IMR-90 (cell line): ENCODE data around the gene DOK3. TPM values are rescaled to one million over a fixed set of nuclear protein-coding genes. Genes with fewer than 3 reads are reported as not detected.

ENCODE experiments used
- ATAC-seq: fragments of 200-7000 bp; cut with Tn5 transposase; 2 replicates; pipeline ENCODE4 v1.9.1; 2020; ENCODE audit warnings: low read depth, mild to moderate bottlenecking, moderate library complexity
- BruUV-seq: library from RNA; stranded (reverse); fragments of 400-500 nt; replicated peaks from 2 replicates; lab custom pipeline; 2021; lab: Mats Ljungman, UMichigan
- CTCF ChIA-PET: fragments of 300-600 bp; formaldehyde crosslinking; extraction: SDS; loops from one replicate; lab custom pipeline; 2021; ENCODE audit warnings: antibody characterized with exemption; lab: Yijun Ruan, JAX
- POLR2A ChIA-PET: fragments of 300-600 bp; sonication (Branson Sonifier 250); formaldehyde crosslinking; loops from one replicate; lab custom pipeline; 2022; ENCODE audit warnings: antibody characterized with exemption; ENCODE audit not compliant: unreplicated experiment; lab: Charles Lee
- DNase-seq: peaks from one replicate; pipeline ENCODE4 v3.0.0; 2013
- H2AFZ ChIP-seq: replicated peaks from 2 replicates; pipeline ENCODE3; 2013; ENCODE audit warnings: low read length, mild to moderate bottlenecking; ENCODE audit not compliant: poor library complexity
- H2AK5ac ChIP-seq: 2 replicates; pipeline ENCODE4 v1.6.1; 2013; ENCODE audit warnings: low read depth, low read length, inconsistent platforms
- H2AK9ac ChIP-seq: replicated peaks from 2 replicates; pipeline ENCODE3; 2013; ENCODE audit warnings: mild to moderate bottlenecking, low read depth, low read length, moderate library complexity; ENCODE audit not compliant: poor library complexity
- H2BK120ac ChIP-seq: 2 replicates; pipeline ENCODE4 v1.6.1; 2013; ENCODE audit warnings: low read depth, low read length, inconsistent platforms
- H2BK15ac ChIP-seq: 3 replicates; pipeline ENCODE4 v1.6.1; 2013; ENCODE audit warnings: low read depth, low read length, inconsistent platforms
- H2BK20ac ChIP-seq: 2 replicates; pipeline ENCODE4 v1.6.1; 2013; ENCODE audit warnings: low read depth, mild to moderate bottlenecking, inconsistent platforms, low read length, moderate library complexity
- H2BK5ac ChIP-seq: 2 replicates; pipeline ENCODE4 v1.6.1; 2013; ENCODE audit warnings: mild to moderate bottlenecking, low read depth, low read length, inconsistent platforms; ENCODE audit not compliant: poor library complexity, severe bottlenecking
- H3K14ac ChIP-seq: replicated peaks from 2 replicates; pipeline ENCODE4 v1.6.1; 2013; ENCODE audit warnings: low read depth, low read length, inconsistent platforms
- H3K18ac ChIP-seq: 2 replicates; pipeline ENCODE4 v1.6.1; 2013; ENCODE audit warnings: low read depth, low read length, control low read depth
- H3K23ac ChIP-seq: 2 replicates; pipeline ENCODE4 v1.6.1; 2013; ENCODE audit warnings: low read depth, low read length, inconsistent platforms
- H3K27ac ChIP-seq: 2 replicates; pipeline ENCODE4 v1.5.1; 2013; ENCODE audit warnings: mild to moderate bottlenecking, control low read depth, low read length; ENCODE audit not compliant: insufficient read depth
- H3K27me3 ChIP-seq: 2 replicates; pipeline ENCODE4 v1.6.1; 2013; ENCODE audit warnings: low read length; ENCODE audit not compliant: control insufficient read depth, insufficient read depth
- H3K36me3 ChIP-seq: 2 replicates; pipeline ENCODE4 v1.6.1; 2013; ENCODE audit warnings: low read length, mixed read lengths; ENCODE audit not compliant: control insufficient read depth, insufficient read depth
- H3K4ac ChIP-seq: 2 replicates; pipeline ENCODE4 v1.6.1; 2013; ENCODE audit warnings: low read depth, low read length, inconsistent platforms
- H3K4me1 ChIP-seq: 2 replicates; pipeline ENCODE4 v1.6.1; 2013; ENCODE audit warnings: low read length, mixed read lengths; ENCODE audit not compliant: control insufficient read depth, insufficient read depth
- H3K4me2 ChIP-seq: 2 replicates; pipeline ENCODE4 v1.6.1; 2013; ENCODE audit warnings: low read depth, mild to moderate bottlenecking, control low read depth, low read length, moderate library complexity
- H3K4me3 ChIP-seq: 2 replicates; pipeline ENCODE4 v1.5.1; 2013; ENCODE audit warnings: low read depth, mild to moderate bottlenecking, control low read depth, low read length, moderate library complexity; ENCODE audit not compliant: insufficient read depth
- H3K56ac ChIP-seq: 2 replicates; pipeline ENCODE4 v1.6.1; 2013; ENCODE audit warnings: low read length, inconsistent platforms; ENCODE audit not compliant: insufficient read depth; ENCODE audit errors: extremely low read depth
- H3K79me1 ChIP-seq, 2 experiments: 2 replicates each; pipeline ENCODE4 v1.6.1; 2013; ENCODE audit warnings: low read length in 2 of 2, inconsistent platforms in 1 of 2, low read depth in 1 of 2
- H3K9ac ChIP-seq: 2 replicates; pipeline ENCODE4 v1.6.1; 2013; ENCODE audit warnings: low read depth, low read length, control low read depth
- H3K9me1 ChIP-seq: 2 replicates; pipeline ENCODE4 v1.6.1; 2013; ENCODE audit warnings: low read length, inconsistent platforms; ENCODE audit not compliant: insufficient read depth
- H3K9me3 ChIP-seq: 2 replicates; pipeline ENCODE4 v1.6.1; 2013; ENCODE audit warnings: low read length; ENCODE audit not compliant: control insufficient read depth, insufficient read depth
- H4K20me1 ChIP-seq: 2 replicates; pipeline ENCODE4 v1.6.1; 2013; ENCODE audit warnings: low read length, inconsistent platforms; ENCODE audit not compliant: insufficient read depth
- H4K5ac ChIP-seq: 2 replicates; pipeline ENCODE4 v1.6.1; 2013; ENCODE audit warnings: mild to moderate bottlenecking, low read depth, low read length, control low read depth
- H4K8ac ChIP-seq, 2 experiments: 2 replicates each; pipeline ENCODE4 v1.6.1; 2013; ENCODE audit warnings: low read depth in 2 of 2, low read length in 2 of 2, control low read depth in 1 of 2, inconsistent platforms in 1 of 2
- H4K91ac ChIP-seq: 2 replicates; pipeline ENCODE4 v1.6.1; 2013; ENCODE audit warnings: low read depth, low read length, inconsistent platforms; ENCODE audit not compliant: insufficient read depth
- BHLHE40 ChIP-seq: fragments of 150-350 bp; IDR thresholded peaks from 2 replicates; pipeline ENCODE4 v1.6.1; 2016; ENCODE audit warnings: mild to moderate bottlenecking, low read depth, low read length
- FOS ChIP-seq: fragments of 150-350 bp; IDR thresholded peaks from 2 replicates; pipeline ENCODE4 v1.6.1; 2016; ENCODE audit warnings: low read depth, low read length
- MAFK ChIP-seq: IDR thresholded peaks from 2 replicates; pipeline ENCODE4 v1.6.1; 2012; ENCODE audit warnings: low read depth, low read length, improper control_type of control experiment
- MAZ ChIP-seq: IDR thresholded peaks from 2 replicates; pipeline ENCODE4 v1.6.1; 2012; ENCODE audit warnings: low read depth, mild to moderate bottlenecking, low read length, improper control_type of control experiment, moderate library complexity, borderline replicate concordance
- MXI1 ChIP-seq: IDR thresholded peaks from 2 replicates; pipeline ENCODE4 v1.6.1; 2012; ENCODE audit warnings: low read depth, mild to moderate bottlenecking, low read length, moderate library complexity, borderline replicate concordance
- RAD21 ChIP-seq: IDR thresholded peaks from 2 replicates; pipeline ENCODE4 v1.6.1; 2012; ENCODE audit warnings: low read length, improper control_type of control experiment
- RCOR1 ChIP-seq: IDR thresholded peaks from 2 replicates; pipeline ENCODE4 v1.6.1; 2012; ENCODE audit warnings: mild to moderate bottlenecking, low read length, improper control_type of control experiment; ENCODE audit not compliant: insufficient replicate concordance
- SMC3 ChIP-seq: fragments of 150-350 bp; IDR thresholded peaks from 2 replicates; pipeline ENCODE4 v1.6.1; 2016; ENCODE audit warnings: low read depth, mild to moderate bottlenecking, antibody characterized with exemption, low read length, moderate library complexity
- WGBS, 2 experiments: methylation state at CpG; one replicate each; pipeline versions ENCODE4 v1.1.5 to v1.1.7; 2013; ENCODE audit warnings: missing lambda C conversion rate in 2 of 2; ENCODE audit not compliant: insufficient read length in 1 of 2; ENCODE audit errors: extremely low coverage in 2 of 2; 5-methylcytosine and 5-hydroxymethylcytosine counted together
- dilution Hi-C: fragments of 300-500 bp; cut with HindIII; formaldehyde crosslinking; loops from one replicate; pipeline ENCODE4 v1.14.3; 2018; ENCODE audit warnings: low sequenced_read_pairs; ENCODE audit not compliant: unreplicated experiment
- in situ Hi-C: fragments of 300-500 bp; cut with MboI; formaldehyde crosslinking; loops from 3 replicates; pipeline ENCODE4 v1.14.3; 2019; ENCODE audit warnings: low sequenced_read_pairs, inconsistent platforms, mixed read lengths
- intact Hi-C: fragments of 100-400 bp; cut with micrococcal nuclease; formaldehyde crosslinking; loops from 2 replicates; pipeline ENCODE4 v1.10.0; 2022
- polyA plus RNA-seq, 3 experiments: library from polyadenylated mRNA; depleted of rRNA; stranded (reverse); fragments of >200 nt; gene quantifications; 2 replicates each; pipeline ENCODE4 v1.2.3, GENCODE V29; 2012; ENCODE audit warnings: low replicate concordance in 1 of 3
- total RNA-seq: library from RNA; depleted of rRNA; stranded (reverse); fragments of >200 nt; gene quantifications from 2 replicates; pipeline ENCODE4 v1.2.3, GENCODE V29; 2012
- TF ChIP-seq, protein P1 (sequence below): fragments of 150-350 bp; IDR thresholded peaks from 2 replicates; pipeline ENCODE4 v1.6.1; 2016; ENCODE audit warnings: low read depth, mild to moderate bottlenecking, low read length, moderate library complexity, borderline replicate concordance
- TF ChIP-seq, protein P2 (sequence below): conservative IDR thresholded peaks from 2 replicates; pipeline ENCODE4 v1.5.1; 2012; ENCODE audit warnings: mild to moderate bottlenecking, low read depth, low read length, improper control_type of control experiment

DOK3 gene
- total and polyA plus RNA-seq, 2 of the 4 experiments (the other 2 are of a cell fraction), result 0.54 to 3.9 TPM

DNA sequence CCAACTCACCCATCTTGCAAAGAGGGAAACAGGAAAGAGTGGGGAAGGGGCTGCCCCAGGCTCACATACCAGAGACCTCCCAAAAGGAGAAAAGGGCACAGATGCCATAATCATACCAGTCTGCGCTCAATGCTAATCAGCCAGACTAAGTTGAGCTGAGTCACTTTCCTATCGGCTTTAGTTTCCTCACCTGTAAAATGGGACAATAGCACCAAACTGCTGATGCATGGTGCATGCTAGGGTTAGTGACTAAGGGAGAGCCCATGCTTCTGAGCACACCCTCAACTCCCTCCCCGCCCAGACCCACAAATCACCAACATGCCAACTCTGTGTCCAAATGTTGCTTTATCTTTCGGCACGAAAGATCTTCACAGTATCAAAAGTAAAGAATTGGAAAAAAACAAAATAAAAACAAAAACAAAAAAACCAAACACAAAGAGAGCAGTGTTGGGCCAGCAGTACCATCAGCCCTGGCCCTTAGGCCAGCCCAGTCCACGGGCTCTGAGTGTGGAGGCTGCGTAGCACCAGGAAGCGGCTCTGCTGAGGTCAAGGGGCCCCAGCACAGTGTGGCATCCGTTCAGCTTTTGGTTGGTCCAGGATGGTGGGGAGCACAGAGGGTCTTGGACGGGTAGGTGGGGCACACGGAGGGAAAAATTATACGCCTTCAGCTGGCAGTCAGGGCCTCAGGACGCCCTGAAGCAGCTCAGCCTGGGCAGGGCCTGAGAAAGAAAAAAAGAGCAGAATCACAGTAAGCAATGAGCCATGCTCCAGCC, 10.0 kb upstream of the DOK3 start (continued):
- no peak for TF ChIP-seq RCOR1

DNA sequence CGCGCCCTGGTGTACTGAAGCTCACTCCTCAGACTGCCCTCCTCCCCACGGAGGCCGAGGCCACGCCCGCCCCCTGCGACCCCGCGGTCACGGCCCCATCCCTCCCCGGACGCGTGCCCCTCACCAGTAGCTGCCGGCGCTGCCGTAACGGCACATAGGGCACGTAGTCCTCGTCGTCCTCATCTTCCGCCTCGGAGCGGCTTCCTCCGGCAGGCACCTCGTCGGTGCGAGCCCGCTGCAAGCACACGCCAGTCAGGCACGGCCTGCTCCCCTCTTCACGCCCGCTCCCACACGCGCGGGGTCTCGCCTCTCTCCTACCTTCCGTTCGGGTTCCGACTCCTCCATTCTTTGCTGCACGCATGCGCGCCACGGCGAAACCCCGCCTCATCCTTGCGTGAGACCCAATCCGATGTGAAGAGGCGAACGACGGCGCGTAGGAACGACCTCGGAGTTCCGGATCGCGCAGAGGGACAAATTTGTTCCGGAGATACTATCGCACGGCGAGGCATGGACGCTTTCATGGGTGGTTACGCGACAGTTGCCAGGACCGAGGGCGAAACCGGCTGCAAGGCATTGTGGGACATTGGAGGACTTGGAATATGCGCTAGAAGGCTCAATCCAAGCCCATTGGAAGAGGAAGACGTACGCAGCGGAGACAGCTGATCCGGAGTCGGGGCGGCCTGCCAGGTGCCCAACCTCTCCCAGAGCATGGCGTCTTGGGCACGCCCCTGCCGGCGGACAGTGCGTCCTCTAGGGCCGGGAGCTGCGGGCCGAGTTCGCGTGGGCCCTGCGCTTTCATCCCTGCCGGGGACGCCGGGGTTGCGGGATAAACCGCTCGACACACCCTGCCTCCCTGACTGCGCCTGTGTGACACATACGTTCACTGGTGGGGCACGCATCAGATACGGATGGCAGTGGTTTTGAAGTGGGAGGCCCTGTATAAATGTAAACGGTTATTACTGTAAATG, 7.3 kb upstream of the DOK3 start, which contains the start of gene DDX41:
DDX41 (minus strand) TSS at position 361 of the 968 bp plus-strand sequence; CDS start at position 345, 16 bp downstream.
- peak; percentile 89 for ATAC-seq
- Histone ChIP-seq H3K9ac (peak within 1 kb of the TSS; percentile 88), H2AK5ac (peak within 1 kb of the TSS; percentile 91), H2BK120ac (peak within 1 kb of the TSS; percentile 72), H2BK20ac (no peak within 1 kb of the TSS), H4K8ac (peak within 1 kb of the TSS; percentile 48 to 97), H4K91ac (peak within 1 kb of the TSS; percentile 96), H2AK9ac (peak within 1 kb of the TSS; percentile 98), H3K9me3 (no peaks in the 10 kb centered on the region), H4K5ac (peak within 1 kb of the TSS; percentile 79), H3K14ac (peak within 1 kb of the TSS; percentile 92), H2BK5ac (peak within 1 kb of the TSS; percentile 91), H3K4ac (peak within 1 kb of the TSS; percentile 95), H2BK15ac (no peak within 1 kb of the TSS), H3K79me1 (peaks cover 27 to 55% of the 10 kb centered on the region in 2 experiments), H3K27me3 (no peaks in the 10 kb centered on the region), H3K9me1 (0 out of 2 replicates have a peak, but pooled peaks cover 4% of the 10 kb centered on the region), H3K4me2 (peak within 1 kb of the TSS; percentile 96), H3K56ac (peak within 1 kb of the TSS; percentile 64), H3K27ac (peak within 1 kb of the TSS; percentile 84), H3K4me3 (peak within 1 kb of the TSS; percentile 70), H4K20me1 (no peaks in the 10 kb centered on the region), H3K23ac (peak within 1 kb of the TSS; percentile 94), H2AFZ (peak within 1 kb of the TSS; percentile 99), H3K36me3 (peaks cover 65% of the 10 kb centered on the region), H3K18ac (peak within 1 kb of the TSS; percentile 33; the same call in 1 of the 2 replicates), H3K4me1 (peaks cover 7% of the 10 kb centered on the region)
- POLR2A ChIA-PET, result interaction anchor here (1.3 kb wide), 1 partner anchor 20 kb away, joined by 4 read pairs; the partner anchor contains the start of gene PDLIM7
- in situ Hi-C loops (no loop called here), intact Hi-C loops (loop anchor here (1.0 to 2.0 kb wide), 2 partner anchors 29 to 76 kb away; partner anchors contain the start of gene TMED9), dilution Hi-C loops (no loop called here)
- CTCF ChIA-PET, result no interaction called here
- DNase-seq, result peak; percentile 99
- BruUV-seq, result no TSS peak
- WGBS, 2 experiments, result 0% methylated on average over 80 of the region's 96 CpGs; no CpG with 5 or more reads in 1 of the 2 experiments
- TF ChIP-seq FOS (no peak), SMC3 (no peak), RAD21 (no peak), MAZ (peak; percentile 62; the same call in 1 of the 2 replicates), MAFK (no peak), BHLHE40 (no peak), MXI1 (peak; percentile 95)
- TF ChIP-seq, protein P1, sequence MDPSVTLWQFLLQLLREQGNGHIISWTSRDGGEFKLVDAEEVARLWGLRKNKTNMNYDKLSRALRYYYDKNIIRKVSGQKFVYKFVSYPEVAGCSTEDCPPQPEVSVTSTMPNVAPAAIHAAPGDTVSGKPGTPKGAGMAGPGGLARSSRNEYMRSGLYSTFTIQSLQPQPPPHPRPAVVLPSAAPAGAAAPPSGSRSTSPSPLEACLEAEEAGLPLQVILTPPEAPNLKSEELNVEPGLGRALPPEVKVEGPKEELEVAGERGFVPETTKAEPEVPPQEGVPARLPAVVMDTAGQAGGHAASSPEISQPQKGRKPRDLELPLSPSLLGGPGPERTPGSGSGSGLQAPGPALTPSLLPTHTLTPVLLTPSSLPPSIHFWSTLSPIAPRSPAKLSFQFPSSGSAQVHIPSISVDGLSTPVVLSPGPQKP, result no peak
- TF ChIP-seq, protein P2, sequence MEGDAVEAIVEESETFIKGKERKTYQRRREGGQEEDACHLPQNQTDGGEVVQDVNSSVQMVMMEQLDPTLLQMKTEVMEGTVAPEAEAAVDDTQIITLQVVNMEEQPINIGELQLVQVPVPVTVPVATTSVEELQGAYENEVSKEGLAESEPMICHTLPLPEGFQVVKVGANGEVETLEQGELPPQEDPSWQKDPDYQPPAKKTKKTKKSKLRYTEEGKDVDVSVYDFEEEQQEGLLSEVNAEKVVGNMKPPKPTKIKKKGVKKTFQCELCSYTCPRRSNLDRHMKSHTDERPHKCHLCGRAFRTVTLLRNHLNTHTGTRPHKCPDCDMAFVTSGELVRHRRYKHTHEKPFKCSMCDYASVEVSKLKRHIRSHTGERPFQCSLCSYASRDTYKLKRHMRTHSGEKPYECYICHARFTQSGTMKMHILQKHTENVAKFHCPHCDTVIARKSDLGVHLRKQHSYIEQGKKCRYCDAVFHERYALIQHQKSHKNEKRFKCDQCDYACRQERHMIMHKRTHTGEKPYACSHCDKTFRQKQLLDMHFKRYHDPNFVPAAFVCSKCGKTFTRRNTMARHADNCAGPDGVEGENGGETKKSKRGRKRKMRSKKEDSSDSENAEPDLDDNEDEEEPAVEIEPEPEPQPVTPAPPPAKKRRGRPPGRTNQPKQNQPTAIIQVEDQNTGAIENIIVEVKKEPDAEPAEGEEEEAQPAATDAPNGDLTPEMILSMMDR, result no peak
